ENCODE results near the gene TMPRSS2.
A peak's percentile ranks its signal among the peaks of the same experiment; 100 is the strongest.

Gene TMPRSS2

DNA sequence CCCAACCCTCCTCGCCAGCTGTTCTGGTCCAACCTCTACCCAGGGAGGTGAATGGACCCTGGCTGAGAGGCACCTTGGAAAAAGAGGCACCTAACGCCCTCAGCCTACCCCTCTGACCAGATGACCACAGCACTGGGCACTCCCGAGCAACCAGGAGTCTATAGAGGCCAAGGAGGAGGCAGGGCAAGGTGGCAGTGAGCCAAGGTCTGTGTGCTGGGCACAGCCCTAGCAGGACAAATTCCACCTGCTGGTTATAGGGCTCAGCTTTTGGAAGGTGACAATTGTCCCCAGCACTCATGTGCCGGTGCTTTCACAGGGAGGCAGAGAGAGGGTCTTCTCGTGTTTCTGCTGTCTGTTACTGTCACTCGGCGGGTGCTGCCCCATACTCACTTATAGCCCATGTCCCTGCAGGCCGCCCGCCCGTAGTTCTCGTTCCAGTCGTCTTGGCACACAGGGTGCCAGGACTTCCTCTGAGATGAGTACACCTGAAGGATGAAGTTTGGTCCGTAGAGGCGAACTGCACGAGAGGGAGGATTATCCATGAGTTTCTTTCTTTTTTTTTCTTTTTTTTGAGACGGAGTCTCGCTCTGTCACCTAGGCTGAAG is 27.8 kb downstream of the TMPRSS2 start:
- DNase-seq = no peak

DNA sequence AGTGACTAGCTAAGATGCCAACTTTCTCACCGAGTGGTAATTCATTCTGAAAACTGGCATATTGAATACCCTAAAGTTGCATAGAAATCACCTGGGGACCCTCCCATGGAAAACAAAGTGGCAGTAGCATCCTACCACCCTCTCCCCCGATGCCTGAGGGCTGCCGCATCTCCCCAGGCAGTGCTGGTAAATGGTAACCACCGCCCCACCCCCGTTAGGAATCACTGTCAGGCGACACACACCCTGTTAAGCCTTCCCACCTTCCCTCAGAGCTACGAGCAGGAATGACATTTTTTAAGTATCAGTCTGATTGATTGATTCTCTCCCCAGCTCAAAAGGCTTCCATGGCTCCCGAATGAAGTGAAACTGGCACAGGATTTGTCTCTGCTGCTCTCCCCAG is 28.3 kb downstream of the TMPRSS2 start:
- DNase-seq = no peak

DNA sequence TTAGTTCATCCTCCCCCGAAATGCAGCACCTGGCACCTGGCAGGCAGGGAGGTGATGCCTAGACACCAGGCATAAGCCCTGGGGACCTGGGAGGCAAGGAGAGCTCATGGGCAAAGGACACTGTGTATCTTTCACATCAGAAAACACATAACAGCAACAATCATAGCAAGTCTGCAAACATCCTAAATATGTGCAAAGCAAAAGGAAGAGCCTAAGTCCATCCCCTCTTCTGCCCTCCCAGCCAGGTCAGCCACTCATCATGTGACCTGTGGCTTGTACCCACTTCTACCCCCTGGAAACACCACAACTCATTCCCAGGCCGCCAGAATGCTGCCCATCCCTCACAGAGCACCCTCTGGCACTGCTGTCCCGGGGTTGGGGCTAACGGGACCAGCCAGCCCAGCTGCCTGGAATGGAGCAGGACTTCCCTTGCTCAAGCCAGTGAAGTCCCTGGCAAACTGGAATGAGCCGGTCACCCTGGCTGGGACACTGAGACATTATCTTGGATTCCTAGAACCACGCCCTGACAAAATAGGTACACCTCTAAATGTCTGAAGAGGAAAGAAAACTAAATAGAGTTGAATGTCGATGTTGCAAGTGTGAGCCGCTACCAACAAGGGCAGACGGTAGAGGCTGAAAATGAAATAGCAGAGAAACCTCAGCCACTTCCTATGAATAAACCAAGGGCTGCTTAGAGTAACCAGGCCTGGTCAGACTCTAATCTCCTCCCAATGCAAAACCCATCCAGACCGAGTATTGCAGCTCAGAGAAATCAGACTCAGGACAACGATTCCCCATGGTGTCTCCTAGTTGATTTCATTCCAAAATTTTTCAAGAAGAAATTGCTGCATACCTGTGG is 29.4 kb downstream of the TMPRSS2 start:
- no peak for DNase-seq

DNA sequence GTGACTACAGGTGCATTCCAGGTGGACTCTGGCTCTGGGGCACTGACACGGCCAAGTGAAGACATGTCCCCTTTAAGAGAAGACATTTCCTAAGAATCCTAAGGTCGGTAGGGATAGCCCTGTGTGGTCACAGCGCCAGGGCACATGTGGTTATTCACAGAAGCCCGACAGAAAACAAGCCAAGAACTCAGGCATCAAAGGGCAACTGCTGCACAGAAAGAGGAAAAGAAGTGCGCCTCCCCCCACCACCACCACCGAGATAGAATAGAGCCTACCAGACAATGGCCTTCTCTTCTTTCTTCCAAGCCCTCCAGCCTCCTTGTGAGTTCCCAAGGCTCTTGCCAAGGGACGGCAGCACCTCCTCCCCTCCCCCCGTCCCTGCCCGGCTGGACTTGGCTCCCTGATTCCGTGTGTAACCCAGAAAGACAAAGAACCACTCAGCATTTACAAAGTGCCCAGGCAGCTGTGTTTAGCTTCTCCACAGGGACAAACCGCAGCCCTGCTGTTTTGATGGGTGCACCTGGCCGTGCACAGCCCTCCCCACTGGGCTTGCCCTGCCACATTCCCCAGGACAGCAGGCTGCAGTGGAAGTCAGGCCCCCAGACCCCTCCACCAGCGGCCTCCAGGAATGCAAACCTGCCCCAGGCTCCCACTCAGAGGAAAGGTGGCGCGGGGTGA is 30.2 kb downstream of the TMPRSS2 start:
- DNase-seq = peak; percentile 56

DNA sequence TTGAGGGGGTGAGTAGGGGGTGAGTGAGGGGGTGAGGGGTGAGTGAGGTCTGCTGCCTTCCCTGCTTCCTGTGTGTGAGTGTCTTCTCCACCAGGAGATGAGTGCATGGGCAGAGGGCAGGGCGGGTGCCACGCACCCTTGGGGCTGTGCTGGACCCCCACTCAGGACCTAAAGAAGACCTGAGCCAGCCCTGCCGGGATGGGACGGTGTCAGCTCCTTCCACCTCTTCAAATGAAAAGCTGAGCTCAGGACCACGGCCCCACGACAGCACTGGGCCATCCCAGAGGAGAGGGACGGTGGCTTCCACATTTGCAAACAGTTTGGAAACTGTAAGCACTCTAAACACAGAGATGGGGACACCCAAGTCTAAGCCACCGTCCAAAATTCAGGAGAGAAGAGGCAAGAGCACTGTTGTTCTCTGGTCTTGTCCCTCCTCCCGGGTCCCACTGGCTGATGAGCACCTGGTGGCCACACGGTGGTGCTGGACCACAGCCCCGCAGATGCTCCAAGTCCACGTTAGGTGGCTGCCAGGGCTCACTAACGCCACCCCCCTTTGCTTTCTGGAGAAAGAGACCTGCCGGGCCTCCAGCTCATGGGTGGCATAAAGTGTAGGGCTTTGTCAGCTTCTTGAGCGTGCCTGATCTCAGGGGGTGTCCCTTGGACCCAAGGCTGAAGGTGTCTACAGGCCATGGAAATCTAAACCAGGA is 32.1 kb downstream of the TMPRSS2 start:
- DNase-seq = no peak

DNA sequence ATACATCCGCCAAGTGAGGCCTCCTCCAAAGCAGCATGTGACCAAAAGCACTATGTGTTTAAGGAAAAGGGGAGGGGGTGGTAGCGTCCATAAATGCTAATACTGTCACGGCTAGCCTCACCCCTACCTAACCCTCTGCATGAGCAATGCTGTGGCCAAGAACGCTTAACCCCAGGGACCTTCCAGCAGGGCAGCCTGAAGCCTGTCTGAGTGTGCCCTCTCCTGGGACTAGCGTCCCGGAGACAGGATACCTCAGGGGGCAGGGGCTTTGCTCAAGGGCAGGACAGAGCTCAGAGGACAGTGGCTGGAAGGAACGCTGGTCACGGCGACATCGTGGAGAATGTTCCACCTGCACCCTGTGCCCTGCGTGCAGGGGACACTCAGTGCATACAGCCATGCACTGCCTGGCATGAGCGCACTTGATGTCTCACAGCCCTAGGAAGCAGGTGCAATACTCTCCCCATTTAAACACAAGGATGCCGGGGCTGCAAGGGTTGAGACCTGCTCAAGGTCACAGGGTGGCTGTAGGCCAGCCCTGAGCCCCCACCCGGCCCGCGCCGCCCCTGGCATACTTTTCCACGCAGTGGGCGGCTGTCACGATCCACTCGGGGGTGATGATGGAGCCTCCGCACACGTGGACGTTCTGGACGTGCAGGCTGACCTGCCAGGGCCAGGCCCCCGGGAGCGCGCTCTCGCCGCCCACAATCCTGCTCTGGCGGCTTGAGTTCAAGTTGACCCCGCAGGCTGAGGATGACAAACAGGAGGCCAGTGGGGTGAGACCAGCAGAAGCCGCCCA is 35.0 kb downstream of the TMPRSS2 start:
- no peak for DNase-seq

DNA sequence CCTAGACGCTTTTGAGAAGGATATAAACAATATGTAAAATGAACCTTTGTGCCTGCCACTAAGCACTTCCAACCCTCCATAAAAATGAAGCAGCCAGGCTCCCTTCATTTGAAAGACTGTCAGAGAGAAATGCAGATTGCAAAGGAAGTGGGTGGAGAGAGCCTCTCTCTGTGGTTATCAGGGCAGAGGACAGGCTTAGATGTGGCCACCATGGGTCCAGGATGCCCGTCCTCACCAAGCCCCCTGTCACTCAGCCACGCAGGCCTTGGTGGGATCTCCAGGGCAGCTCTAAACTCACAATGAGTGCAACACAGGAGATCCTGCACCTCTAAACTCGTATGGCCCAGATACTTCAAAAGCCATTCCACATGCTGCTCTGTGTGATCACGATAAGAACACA is 37.9 kb downstream of the TMPRSS2 start:
- DNase-seq = no peak

DNA sequence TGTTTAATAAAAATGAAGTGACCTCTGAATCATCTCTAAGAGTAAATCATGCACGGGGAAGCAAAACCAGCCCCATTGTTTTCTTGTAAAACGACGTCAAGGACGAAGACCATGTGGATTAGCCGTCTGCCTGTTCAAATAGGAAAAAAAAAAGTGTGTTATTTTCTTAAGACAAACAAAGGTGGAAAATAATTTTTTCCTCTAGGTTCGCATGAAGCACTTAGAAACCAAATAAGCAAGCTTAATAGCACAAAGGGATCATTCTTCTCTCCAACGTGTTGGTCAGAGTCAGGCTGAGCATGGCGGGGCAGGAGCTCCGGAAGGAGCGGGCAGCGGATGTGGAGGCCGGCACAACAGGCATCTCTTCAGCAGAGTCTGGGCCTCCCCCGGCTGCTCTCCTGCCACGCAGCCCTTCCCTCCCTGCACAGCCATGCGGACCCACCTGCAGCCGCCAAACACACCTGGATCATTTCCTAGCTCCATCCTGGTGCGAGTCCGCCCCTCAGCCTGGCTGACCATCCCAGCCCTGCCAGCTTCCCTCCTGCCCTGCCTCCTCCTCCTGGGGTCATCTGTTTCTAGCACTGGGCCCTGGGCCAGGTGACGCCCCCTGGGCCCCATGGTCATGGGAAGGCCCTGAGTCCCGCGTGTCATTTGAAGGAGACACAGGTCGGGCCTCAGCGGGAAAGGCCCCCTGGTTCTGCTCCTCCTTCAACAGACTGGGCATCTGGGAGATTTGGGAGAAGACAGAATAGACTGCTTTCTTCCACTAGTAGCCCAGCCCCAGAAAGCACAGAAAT is 41.7 kb downstream of the TMPRSS2 start:
- DNase-seq = no peak

DNA sequence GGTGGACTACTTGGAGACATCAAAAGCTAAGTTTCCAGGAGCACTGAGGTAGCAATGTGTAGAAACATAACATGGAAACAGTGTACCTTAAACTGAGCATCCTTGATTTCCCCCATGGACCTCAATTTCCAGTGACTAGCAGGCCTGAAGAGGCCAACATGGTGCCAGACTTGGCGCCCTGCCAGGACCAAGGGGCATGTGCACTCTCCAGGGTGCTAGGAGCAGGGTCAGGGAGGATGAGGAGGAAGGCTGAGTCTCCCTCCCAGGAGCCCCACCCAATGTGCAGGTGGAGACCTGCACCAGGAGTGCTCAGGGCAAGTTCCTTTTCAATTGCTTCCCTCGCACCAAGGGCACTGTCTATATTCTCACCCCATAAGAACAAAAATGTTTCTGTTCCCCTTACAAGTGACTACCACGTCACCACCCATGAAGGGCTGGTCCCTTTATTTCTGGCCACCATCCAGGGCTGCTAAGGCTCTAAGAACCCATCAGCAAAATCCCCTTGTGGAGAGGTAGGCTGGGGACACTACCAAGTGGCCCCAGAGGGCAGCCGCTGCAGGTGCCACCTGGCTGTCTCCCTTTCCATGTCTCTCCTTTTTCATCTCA is 42.7 kb downstream of the TMPRSS2 start:
- DNase-seq = no peak

DNA sequence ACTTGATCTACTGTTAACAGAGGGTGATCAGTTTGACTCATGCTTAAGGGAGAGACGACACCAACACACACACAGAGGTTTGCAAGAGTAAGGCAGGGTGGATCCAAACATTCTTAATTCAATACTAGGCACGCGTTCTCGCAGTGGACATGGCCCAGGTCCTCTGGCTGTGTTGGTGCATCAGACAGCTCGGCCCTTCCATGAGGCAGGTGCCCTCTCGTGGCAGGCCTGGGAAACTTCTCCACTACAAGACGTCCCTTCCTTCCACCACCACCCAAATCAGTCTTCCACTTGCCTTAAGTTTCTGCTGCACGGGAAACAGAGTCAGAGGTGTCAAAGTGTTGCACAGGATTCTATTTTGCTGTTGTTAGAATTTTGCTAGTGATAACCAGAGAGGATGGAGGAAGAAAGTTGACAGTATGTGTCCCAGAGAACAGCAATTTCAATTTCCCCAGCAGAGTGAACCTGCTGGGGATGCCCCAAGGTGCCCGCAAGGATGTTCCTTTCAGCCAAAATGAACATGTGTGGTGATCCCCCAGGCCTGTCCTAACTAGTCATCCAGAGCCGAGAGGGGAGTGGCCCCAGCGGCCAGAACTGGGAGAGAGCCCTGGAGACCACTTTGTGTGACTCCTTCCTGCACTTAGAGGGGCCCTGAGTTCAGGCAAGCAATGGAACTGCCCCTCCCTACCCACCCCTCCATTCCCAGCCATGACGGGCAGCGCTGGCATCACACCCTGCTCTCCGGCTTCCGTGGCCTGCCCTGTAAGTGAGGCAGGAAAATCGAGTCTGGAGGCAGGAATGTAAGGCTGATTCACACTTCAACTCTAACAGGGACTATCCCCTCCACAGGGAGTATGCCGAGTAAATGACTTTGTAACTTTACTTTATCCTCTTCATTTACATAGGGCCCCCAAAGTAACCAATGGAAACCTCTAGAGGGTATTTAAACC is 47.1 kb downstream of the TMPRSS2 start:
- peak; percentile 41 for DNase-seq

DNA sequence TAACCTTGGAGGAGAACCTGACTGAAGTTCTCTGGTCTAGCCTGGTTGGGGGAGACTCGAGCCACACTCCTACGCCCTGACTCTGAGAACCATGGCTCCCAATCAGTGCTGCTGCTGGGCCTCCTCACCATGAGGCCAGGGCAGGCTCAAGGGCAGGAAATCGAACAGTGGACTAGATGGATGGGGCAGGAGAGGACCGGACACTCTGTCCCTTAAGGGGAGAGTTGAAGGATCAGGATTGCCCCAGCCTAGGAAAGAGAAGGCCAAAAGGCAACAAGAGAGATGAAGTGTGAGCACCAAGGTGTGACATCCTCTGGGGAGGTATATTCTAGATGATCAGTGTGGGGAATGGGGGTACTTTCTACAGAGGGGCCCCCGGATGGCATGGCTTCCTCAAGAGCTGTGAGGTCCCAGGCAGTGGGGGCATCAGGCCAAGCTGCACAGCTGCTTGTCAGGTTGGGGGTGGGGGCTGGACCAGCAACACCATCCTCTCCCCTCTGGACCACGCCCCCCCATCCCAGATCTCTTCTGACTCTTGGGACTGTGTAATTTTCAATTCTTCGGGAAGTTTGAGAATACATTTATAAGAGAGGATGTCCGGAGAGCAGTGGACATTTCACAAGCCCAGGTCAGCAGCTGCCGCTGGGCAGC is 47.9 kb downstream of the TMPRSS2 start:
- no peak for DNase-seq

DNA sequence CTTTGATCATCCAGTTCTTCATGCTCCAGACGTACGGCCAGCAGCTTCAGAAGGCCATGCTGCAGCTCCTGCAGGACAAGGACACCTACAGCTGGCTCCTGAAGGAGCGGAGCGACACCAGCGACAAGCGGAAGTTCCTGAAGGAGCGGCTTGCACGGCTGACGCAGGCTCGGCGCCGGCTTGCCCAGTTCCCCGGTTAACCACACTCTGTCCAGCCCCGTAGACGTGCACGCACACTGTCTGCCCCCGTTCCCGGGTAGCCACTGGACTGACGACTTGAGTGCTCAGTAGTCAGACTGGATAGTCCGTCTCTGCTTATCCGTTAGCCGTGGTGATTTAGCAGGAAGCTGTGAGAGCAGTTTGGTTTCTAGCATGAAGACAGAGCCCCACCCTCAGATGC is 49.4 kb downstream of the TMPRSS2 start:
- DNase-seq = no peak

DNA sequence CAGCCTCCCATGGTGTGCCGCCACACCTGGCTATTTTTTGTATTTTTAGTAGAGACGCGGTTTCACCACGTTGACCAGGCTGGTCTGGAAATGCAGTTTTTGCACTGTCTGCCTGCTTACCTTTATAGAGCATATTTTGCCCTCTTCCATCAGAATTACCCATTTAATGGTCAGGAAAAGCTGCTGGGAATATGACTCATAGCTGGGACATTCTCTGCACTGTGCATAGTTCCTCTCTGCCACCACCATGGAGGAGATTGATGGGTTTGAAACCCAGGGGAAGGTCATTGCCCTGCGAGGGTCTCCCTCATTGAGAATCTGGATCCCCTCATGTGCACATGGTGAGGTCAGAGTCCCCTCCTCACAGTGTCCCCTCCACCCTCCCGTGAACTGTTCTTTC is 49.8 kb downstream of the TMPRSS2 start:
- DNase-seq = no peak

DNA sequence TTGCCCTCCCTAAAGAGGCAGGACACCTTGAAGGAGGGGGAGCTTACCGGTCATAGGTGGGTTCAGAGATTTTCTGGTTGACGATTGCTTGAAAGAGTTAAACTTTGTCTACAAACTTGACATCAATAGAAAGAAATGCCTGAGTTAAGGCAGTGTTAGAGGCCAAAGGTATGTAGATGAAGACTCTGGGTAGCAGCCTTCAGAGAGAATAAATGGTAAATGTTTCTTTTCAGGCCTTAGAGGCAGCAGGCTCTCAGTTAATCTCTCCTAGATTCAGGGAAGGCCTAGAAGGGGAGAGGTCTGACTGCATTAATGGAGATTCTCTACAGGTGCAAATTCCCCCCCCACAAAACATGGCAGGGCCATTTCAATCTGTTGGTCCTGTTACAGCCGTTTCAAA is 54.2 kb downstream of the TMPRSS2 start:
- no peak for DNase-seq

DNA sequence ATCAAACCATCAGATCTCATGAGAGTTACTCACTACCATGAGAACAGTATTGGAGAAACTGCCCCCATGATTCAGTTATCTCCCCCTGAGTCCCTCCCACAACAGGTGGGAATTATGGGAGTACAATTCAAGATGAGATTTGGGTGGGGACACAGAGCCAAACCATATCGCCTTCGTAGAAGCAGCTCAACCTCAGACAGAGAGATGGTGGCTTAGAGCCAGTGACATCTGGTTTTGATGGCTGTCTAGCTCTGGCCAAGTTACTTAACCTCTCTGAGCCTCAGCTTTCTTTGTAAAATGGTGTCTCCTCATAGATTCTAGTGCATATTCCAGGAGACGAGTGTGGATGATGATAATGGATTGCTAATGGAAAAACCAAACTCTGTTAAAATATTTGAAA is 54.8 kb downstream of the TMPRSS2 start:
- no peak for DNase-seq

DNA sequence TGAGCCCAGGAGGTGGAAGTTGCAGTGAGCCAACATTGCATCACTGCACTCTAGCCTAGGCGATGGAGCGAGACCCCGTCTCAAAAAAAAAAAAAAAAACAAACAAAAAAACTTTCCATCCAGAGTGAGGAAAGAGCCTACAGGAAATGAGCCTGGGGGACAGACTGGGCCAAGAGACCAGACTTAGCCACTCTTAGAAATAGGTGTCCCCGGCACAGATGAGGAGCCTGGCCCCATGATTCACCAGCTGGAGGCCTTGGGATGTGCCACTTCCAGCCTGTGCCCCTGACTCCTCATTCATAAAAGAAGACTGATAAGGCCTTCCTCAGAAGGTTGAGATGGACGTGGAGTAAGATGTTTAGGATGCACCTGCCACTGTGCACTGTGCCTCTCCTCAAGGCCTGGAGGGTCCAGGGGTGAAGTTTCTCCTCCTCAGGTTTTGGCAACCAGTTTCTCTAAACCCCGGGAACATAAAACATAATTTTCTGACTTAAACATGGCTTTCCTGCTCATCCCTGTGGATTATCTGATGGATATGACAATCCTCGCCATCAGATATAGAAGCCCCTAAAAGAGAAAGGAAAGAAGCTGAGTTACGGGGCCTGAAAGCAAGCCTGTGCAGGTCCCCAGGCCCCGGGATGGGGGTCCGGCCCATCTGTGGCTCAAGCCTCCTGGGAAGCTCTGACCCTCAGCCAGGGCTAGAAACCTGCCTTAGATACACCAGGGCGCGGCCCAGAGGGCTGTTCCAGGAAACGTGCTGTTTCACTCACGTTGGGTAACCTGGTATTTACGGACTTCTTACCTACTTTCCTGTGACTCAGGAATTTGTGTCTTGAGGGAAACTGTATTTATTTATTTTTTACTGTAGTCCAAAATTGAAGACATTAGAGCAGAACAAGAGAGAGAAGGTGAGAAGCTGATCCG is 55.9 kb downstream of the TMPRSS2 start:
- DNase-seq = no peak

DNA sequence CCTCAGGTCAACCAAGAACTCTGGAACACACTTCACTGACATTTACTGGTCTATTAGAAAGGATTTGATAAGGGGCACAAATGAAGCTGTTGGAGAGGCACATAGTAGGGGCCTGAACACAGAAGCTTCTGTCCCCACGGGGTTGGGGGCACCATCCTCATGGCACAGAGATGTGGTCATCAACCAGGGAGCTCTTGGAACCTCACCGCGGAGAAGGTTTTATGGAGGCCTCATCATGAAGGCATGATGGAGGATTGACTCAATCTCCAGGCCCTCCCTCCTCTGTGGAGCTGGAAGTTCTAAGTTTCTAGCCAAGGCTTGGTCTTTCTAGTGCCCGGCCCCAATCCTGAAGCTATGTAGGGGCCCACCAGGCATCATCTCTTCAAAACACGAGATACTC is 58.3 kb downstream of the TMPRSS2 start:
- no peak for DNase-seq

DNA sequence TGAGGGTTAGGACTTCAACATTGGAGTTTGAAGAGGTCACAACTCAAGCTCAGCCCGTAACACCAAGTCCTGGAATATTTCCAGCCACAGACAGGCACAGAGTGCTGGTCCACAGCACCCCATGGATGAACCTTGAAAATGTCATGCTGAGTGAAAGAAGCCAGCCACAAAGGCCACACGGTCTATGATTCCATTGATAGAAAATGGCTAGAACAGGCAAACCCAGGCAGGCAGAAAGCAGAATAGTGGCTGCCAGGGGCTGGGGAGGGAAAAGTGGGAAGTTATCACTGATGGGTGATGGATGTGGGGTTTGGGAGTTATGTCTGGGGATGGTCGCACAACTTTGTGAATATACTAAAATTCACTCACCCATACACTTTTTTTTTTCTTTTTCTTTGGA is 60.6 kb downstream of the TMPRSS2 start:
- DNase-seq = no peak
